GM21381 (cell line): ENCODE data around the gene TMEM39A.

Experiments
- ATAC-seq: cut with Tn5 transposase; IDR thresholded peaks from one replicate; pipeline ENCODE4 v1.9.1; 2021; ENCODE audit warnings: mild to moderate bottlenecking, moderate library complexity; ENCODE audit not compliant: unreplicated experiment

TMEM39A gene

DNA sequence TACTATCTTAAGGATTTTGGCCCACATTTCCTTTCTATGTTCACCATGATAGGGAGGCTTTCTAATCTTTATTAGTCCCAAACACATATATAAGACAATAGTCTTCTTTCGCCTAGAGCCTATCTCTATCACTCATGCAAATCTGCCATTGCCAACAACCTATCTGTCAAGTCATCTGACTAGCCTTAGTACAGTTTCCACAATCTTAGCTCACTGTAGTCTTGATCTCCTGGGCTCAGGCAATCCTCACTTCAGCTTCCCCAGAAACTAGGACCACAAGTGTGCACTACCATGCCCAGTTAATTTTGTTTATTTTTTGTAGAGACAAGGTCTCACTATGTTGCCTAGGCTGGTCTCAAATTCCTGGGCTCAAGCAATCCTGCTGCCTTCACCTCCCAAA lies 6.9 kb downstream of the TMEM39A start:
- no peak for ATAC-seq

- ATAC-seq: no peak
Measured at GRCh38 chr3:119453822-119454221, 9.6 kb downstream of the TMEM39A start.

- ATAC-seq: no peak
Measured at GRCh38 chr3:119444590-119444989, 18.8 kb downstream of the TMEM39A start.

- ATAC-seq: no peak
Measured at GRCh38 chr3:119443179-119443578, 20.2 kb downstream of the TMEM39A start.

- ATAC-seq: no peak
Measured at GRCh38 chr3:119437691-119438258, 25.6 kb downstream of the TMEM39A start.

DNA sequence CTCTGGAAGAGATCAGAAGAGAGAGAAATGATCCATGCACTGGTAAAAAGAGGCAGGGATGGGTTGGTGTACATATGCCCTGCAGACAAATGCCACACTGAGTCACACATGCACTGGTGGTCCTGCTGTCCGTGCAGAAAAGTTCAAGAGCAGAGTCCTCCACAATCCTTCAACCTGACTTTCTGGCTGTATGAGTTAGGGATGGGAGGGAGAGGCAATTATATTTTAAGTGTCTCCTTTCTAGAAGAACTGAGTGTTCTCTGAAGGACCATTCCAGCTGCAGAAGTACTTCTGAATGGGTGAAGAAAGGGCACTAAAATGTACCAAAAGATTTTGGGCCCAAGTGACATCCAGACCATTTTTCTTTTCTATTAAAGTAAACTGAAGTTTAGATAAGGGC lies 26.4 kb downstream of the TMEM39A start:
- no peak for ATAC-seq

DNA sequence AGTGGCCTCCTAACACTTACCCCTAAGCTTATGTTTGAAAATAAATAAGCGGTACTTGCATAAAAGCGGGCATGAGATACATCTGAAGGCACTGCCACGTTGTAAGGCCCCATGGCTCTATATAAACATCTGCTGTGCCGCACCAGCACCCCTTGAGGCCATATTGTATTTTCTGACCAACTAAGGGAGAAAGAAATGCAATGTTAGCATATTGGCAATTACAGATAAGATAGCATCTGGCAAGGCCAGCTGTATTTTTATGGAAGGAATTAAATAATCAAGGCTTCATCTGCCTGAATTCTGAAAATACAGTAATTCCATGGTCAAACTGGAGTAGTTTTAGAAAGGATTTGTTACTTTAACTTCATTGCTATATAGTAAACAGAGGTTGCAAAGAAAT lies 28.7 kb downstream of the TMEM39A start:
- ATAC-seq: no peak

DNA sequence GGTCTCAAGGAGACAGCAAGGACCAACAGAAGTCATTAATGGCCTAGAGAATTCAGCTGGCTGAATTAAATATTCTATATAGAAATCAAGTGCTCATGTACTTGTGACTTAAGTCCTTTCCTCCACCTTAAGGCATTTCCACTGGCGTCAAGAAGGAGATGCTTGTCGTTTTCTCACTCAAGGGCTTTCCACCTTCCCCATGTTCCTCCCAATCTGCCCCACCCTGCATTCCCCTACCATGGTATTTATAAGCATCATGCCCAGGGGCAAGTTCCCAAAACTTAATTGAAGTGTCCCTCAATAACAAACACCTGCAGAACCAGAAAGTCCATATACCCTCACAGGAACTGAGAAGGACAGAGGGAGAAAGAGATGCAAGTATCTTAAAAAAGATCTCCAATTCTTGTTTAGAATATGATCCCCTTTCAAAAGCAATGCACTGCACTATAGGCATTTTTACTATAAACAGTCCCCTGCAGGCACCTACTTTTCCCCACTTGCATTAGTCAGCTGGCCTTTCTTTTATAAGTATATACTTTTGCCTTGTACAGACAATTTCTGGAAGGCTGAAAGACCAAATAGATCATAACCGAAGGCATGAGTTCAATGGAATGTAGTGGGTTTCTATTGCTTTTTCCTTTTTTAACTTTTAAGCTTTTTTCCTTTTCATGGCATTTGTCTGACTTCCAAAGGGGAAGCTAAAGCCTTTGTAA lies 29.6 kb downstream of the TMEM39A start:
- no peak for ATAC-seq

DNA sequence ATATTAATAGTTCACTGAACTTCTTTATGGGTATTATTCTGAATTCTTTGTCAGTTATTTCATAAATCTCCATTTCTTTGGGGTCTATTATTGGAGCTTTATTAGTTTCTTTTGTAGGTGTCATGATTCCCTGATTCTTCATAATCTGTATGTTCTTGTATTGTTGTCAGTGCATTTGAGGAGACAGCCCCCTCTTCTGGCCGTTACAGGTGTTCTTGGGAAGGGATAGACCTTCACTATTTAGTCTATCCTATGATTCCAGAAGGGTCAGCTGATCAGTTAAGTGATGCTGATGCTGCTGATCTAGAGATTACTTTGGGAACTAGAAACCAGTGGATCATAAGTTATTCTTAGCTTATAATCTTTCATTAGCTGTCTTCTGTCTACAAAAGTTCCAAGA lies 34.9 kb downstream of the TMEM39A start:
- no peak for ATAC-seq

DNA sequence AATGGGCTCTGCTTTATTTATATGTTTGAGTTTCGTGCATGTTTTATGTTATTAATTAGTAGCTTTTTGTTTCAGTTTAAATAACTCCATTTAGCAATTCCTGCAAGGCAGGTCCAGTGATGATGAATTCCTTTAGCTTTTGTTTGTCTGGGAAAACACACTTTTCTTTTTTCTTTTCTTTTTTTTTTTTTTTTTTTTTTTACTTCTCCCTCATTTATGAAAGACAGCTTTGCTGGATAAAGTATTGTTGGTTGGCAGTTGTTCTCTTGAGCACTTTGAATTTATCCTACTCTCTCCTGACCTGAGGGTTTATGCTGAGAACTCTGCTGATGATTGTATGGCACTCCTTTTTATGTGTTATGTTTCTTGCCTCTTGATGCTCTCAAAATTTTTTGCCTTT lies 35.7 kb downstream of the TMEM39A start:
- no peak for ATAC-seq

DNA sequence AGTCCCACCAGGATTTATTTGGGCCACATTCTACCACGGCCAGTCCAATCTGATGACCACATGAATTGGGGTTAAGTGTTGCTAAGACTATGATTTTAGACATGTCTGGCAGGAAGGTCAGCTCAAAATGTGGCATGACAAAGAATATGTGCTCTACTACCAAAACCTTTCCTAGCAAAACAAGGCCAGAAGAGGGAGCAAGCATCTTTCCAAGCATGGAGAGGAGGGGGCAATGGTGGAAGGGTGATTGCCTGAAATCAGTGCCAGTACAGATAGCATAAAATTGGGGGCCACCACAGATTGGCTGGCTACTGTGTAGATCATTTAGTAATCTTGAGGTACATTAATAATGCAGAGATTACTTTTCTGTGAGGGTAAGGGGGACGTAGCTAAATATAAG lies 43.2 kb downstream of the TMEM39A start:
- no peak for ATAC-seq

GRCh38 chr3:119418641-119419040 lies 44.8 kb downstream of the TMEM39A start:
- no peak for ATAC-seq

DNA sequence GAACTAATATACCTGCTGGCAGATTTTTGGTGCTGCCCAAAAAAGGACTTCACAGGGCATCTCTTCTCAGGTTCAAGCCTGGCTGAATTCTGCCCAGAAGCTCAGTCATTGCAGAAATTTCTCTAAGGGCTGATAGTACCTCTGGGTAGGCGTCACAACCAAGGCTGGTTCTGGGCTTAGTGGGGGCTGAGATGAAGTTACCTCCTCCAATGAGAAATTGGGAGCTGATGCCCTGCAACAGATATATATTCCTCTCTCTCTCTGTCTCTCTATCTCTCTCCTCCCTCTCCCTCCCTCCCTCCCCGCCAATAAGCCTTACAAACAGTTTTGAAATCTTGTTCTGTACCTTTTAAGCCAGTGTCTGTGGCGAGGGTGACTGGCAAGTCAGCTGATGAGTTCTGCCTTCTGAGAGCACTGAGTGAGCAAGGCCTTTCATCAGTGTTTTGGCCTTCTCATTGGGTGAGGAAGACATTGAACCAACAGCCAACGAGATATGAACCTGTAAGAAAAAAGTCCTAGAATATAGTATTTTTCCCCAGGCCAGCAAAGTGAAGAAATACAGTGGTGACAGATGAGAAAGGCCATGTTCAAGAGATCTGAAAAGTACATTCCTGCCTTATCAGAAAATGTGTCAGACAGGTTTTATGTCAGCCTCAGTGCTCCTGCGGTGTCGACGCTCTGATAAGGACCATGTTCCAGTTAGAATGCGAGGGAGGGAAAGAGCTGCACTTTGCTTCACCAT lies 45.5 kb downstream of the TMEM39A start:
- no peak for ATAC-seq

DNA sequence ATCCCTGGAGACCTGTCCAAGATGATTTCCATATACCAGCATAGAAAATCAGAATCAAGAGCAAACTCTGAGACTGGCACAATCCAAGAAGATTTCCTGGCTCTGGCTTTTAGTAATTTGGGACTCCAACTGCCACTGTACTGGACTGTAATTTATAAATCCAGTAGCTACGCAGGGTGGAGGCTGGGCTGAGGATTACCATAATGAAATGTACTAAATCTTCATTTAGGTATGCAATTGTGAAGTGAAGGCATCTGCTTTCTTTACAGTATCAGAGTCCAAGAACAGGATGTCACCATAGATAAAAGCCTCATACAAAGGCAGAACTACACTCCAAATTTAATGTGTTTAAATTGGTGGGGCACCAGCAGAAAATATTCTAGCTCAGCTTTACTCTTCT lies 46.5 kb downstream of the TMEM39A start:
- ATAC-seq: no peak

- ATAC-seq: no peak
Measured at GRCh38 chr3:119413603-119414280, 49.7 kb downstream of the TMEM39A start.

- no peak for ATAC-seq
Measured at GRCh38 chr3:119409844-119410243, 53.6 kb downstream of the TMEM39A start.

GRCh38 chr3:119408243-119408950 lies 55.0 kb downstream of the TMEM39A start:
- no peak for ATAC-seq

GRCh38 chr3:119405315-119405714 lies 58.1 kb downstream of the TMEM39A start:
- ATAC-seq: no peak

DNA sequence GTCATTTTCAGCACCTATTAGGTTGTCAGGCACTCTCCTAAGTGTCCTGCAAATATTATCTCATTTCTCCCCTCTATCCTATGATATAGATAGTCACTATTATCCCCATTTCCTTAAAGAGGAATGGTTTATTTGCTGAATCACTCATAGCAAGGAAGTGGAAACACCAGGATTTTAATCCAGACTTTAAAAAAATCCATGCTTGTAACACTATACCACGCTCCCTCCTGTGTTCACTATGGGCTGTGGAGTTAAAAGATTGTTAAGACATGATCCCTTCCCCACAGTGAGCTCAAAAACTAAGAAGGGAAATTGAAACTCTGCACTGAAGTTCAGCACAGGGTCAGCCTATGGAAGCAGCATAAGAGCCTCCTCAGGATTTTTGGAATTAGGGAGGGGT lies 60.2 kb downstream of the TMEM39A start:
- ATAC-seq: no peak

DNA sequence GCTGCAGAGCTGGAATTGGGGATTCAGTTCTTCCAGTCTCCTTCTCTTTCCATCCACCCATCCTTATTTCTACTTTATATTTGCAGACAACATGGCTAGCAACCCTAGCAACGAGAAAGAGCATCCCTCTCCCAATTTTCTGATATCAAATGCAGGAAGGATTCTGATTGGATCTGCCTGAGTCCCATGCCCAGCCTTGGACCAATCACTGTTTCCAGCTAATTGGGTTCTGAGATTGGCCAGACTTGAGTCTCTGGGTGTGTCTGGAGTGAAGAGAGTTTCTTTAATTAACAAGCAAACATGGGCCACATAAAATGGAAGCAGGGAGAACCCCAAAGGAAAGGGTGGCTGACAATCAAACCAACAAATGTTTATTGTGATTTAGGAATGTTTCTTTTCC lies 60.6 kb downstream of the TMEM39A start:
- ATAC-seq: no peak
